Right cardiac atrium (tissue), 5 donors: ENCODE data around the gene HEPACAM. TPM values are rescaled to one million over a fixed set of nuclear protein-coding genes. Genes with fewer than 3 reads are reported as not detected.
A peak's percentile ranks its signal among the peaks of the same experiment; 100 is the strongest.

Experiments
- ATAC-seq, 2 donors: fragments of 200-7000 bp; cut with Tn5 transposase; one replicate each; pipeline versions ENCODE4 v1.8.0 to v1.9.1; 2020; ENCODE audit warnings: moderate library complexity in 2 of 2, mild to moderate bottlenecking in 1 of 2
- DNase-seq, 3 donors: peaks; one replicate each; pipeline ENCODE4 v3.0.0-alpha.2; 2020
- H3K27ac ChIP-seq: one replicate; pipeline ENCODE4 v1.5.1; 2013; ENCODE audit warnings: mild to moderate bottlenecking, low read length, control low read depth, moderate library complexity
- H3K27me3 ChIP-seq: one replicate; pipeline ENCODE4 v1.6.1; 2013; ENCODE audit not compliant: control insufficient read depth, insufficient read depth
- H3K4me1 ChIP-seq: one replicate; pipeline ENCODE4 v1.6.1; 2013; ENCODE audit warnings: low read length; ENCODE audit not compliant: control insufficient read depth, insufficient read depth
- H3K4me3 ChIP-seq: one replicate; pipeline ENCODE4 v1.5.1; 2013; ENCODE audit warnings: low read length, control low read depth
- H3K9me3 ChIP-seq: one replicate; pipeline ENCODE4 v1.6.1; 2013; ENCODE audit warnings: low read length; ENCODE audit not compliant: control insufficient read depth
- WGBS: extraction: QIAGEN DNeasy Blood & Tissue Kit; methylation state at CpG from one replicate; pipeline ENCODE4 v1.1.7; 2013; 5-methylcytosine and 5-hydroxymethylcytosine counted together
- intact Hi-C, 4 donors: fragments of 100-400 bp; cut with DNase I; formaldehyde crosslinking; loops; one replicate each; pipeline versions ENCODE4 v1.11.0 to v1.14.0; 2022 to 2023
- polyA plus RNA-seq: library from polyadenylated mRNA; stranded (reverse); fragments of 200-250 nt; gene quantifications from one replicate; pipeline ENCODE4 v1.2.3, GENCODE V29; 2013
- total RNA-seq, 4 donors: library from RNA; stranded (reverse); fragmentation: NEBNext Ultra II Directional; extraction: Animal tissue kit (Norgen Biotek cat#: 25700); gene quantifications; one replicate each; pipeline ENCODE4 v1.2.1, GENCODE V29; 2021
- donor health status: healthy with polysubstance abuse.
- donor health status: DM: no; HTN: yes; CAD: no.
- donor health status: DM: no; HTN: no; CAD: no.
- donor health status: DM: no; HTN: yes; CAD: no; lungs with severe emphysema.
- donor health status: DM: yes; HTN: yes; CAD: no.

HEPACAM gene
- total and polyA plus RNA-seq, 5 donors = 0.26 to 1.9 (median 0.38) TPM

DNA sequence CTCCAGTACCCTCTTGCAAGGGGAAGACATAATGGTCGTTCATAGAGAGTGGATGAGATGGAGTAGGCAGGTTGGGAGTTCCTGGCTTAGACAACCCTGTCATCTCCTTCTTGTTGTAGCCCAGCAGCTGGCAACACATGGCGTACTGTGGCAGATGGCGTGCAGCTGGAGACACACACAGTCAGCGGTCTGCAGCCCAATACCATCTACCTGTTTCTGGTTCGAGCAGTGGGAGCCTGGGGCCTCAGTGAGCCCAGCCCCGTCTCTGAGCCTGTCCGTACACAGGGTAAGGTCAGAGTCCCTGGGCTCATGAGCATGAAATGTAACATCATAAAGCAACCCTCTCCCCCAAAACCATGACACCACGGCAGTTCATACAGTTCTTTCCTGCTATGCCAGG is 61.9 kb downstream of the HEPACAM start:
- H3K4me1 ChIP-seq = no peaks in the 10 kb centered on the region
- ATAC-seq = no peak
- H3K27ac ChIP-seq = no peak overlapping the region
- H3K27me3 ChIP-seq = no peaks in the 10 kb centered on the region
- intact Hi-C loops = no loop called here
- no peak overlapping the region for H3K4me3 ChIP-seq
- DNase-seq = no peak
- 87% methylated on average over 8 of the region's 8 CpGs for WGBS
- no peaks in the 10 kb centered on the region for H3K9me3 ChIP-seq

GRCh38 chr11:124872741-124873140 is 63.1 kb downstream of the HEPACAM start:
- ATAC-seq = no peak
- no peak for DNase-seq
- WGBS = 23% methylated on average over 9 of the region's 9 CpGs
- Histone ChIP-seq H3K27me3 (no peaks in the 10 kb centered on the region), H3K4me1 (no peaks in the 10 kb centered on the region), H3K27ac (no peak overlapping the region), H3K4me3 (no peak overlapping the region), H3K9me3 (no peaks in the 10 kb centered on the region)
- intact Hi-C loops = no loop called here

DNA sequence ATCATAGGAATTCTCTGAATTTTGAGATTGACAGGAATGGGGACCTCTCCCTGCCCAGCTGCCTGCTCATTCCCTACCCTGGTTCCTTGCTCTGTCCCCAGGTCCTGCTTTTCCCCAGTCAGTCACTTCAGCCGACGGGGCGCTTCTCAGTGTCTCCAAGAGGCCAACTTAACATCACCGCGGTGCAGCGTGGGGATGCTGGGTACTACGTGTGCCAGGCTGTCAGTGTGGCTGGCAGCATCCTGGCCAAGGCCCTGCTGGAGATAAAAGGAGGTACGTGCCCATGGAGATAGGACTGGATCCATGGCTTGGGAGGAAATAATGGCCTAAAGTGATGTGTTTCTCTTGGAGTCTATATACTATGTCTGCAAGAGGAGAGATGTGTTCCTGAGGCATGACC is 63.6 kb downstream of the HEPACAM start:
- no peaks in the 10 kb centered on the region for H3K9me3 ChIP-seq
- DNase-seq (peak in 1 of 3 donors; percentile 39), ATAC-seq (no peak)
- H3K4me3 ChIP-seq = no peak overlapping the region
- no peaks in the 10 kb centered on the region for H3K27me3 ChIP-seq
- intact Hi-C loops = no loop called here
- H3K4me1 ChIP-seq = no peaks in the 10 kb centered on the region
- 45% methylated on average over 8 of the region's 8 CpGs for WGBS
- no peak overlapping the region for H3K27ac ChIP-seq

- DNase-seq (no peak), ATAC-seq (no peak)
- no peak overlapping the region for H3K27ac ChIP-seq
- intact Hi-C loops = no loop called here
- H3K4me1 ChIP-seq = no peaks in the 10 kb centered on the region
- H3K9me3 ChIP-seq = no peaks in the 10 kb centered on the region
- H3K4me3 ChIP-seq = no peak overlapping the region
- no peaks in the 10 kb centered on the region for H3K27me3 ChIP-seq
- WGBS = 50% methylated on average over 7 of the region's 7 CpGs
These were observed 65.4 kb downstream of the HEPACAM start for GRCh38 chr11:124870430-124870829.

DNA sequence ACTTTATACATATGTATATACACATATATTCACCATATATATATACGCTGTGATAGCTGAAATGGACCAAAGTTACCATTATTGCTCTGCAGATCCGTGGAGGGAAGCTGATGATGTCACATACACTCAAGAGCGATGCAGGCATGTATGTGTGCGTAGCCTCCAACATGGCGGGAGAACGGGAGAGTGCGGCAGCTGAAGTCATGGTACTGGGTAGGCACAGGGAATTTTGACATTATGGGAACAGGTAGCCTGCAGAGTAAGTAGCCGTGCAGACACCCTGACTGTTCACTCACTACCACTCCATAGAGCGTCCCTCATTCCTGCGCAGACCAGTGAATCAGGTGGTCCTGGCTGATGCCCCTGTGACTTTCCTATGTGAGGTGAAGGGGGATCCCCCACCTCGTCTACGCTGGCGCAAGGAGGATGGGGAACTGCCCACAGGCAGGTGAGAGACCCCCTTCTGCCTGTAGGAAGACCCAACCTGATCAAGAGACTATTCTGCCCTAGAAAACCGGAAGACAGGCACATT is 65.9 kb downstream of the HEPACAM start:
- H3K9me3 ChIP-seq = no peaks in the 10 kb centered on the region
- no peak for ATAC-seq
- no peak overlapping the region for H3K27ac ChIP-seq
- DNase-seq = no peak
- intact Hi-C loops = no loop called here
- no peaks in the 10 kb centered on the region for H3K4me1 ChIP-seq
- H3K4me3 ChIP-seq = no peak overlapping the region
- H3K27me3 ChIP-seq = no peaks in the 10 kb centered on the region
- WGBS = 50% methylated on average over 14 of the region's 14 CpGs

DNA sequence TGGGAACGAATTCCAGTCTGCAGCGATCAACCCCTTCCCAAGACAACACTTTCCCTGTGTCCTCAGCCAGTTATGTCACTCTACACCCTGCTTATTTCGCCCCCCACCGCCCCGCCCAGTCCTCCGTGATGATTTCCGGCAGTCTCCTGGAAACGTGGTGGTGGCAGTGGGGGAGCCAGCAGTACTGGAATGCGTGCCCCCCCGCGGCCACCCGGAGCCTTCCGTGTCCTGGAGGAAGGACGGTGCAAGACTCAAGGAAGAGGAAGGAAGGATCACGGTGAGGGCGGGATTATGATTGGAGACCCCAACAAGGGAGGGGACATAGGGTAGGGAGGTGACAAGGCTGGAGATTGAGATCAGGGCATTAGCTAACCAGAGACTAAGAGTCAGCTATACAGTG is 66.5 kb downstream of the HEPACAM start:
- Histone ChIP-seq H3K27ac (no peak overlapping the region), H3K4me1 (no peaks in the 10 kb centered on the region), H3K27me3 (no peaks in the 10 kb centered on the region), H3K9me3 (no peaks in the 10 kb centered on the region), H3K4me3 (no peak overlapping the region)
- intact Hi-C loops = no loop called here
- 3% methylated on average over 16 of the region's 16 CpGs for WGBS
- DNase-seq = peak in 1 of 3 donors; percentile 46
- ATAC-seq = no peak

Other genes starting within 250 kb of the HEPACAM start
- gene NRGN, start 196.1 kb downstream of the HEPACAM start, total RNA-seq = 10 to 100 TPM in 2 of 4 donors, 1 to 10 TPM in 2; 5.3 to 11.1 (median 9.0) TPM
- 16.0 TPM for gene NRGN, start 196.1 kb downstream of the HEPACAM start, polyA plus RNA-seq
- gene VSIG2, start 183.8 kb downstream of the HEPACAM start, total RNA-seq = 1 to 10 TPM in 3 of 4 donors, under 1 TPM in 1; 0.97 to 1.4 (median 1.0) TPM
- 0.43 TPM for gene VSIG2, start 183.8 kb downstream of the HEPACAM start, polyA plus RNA-seq
- gene ESAM, start 173.8 kb downstream of the HEPACAM start, total RNA-seq = 10 to 100 TPM; 31.2 to 49.8 (median 41.9) TPM
- 51.8 TPM for gene ESAM, start 173.8 kb downstream of the HEPACAM start, polyA plus RNA-seq
- gene MSANTD2, start 135.6 kb downstream of the HEPACAM start, total RNA-seq = 1 to 10 TPM; 3.5 to 6.7 (median 5.3) TPM
- 3.8 TPM for gene MSANTD2, start 135.6 kb downstream of the HEPACAM start, polyA plus RNA-seq
- gene ROBO3, start 70.6 kb downstream of the HEPACAM start, total RNA-seq = 10 to 100 TPM in 2 of 4 donors, 1 to 10 TPM in 2; 9.8 to 11.0 (median 10.2) TPM
- 15.4 TPM for gene ROBO3, start 70.6 kb downstream of the HEPACAM start, polyA plus RNA-seq
- gene ROBO4, start 38.2 kb downstream of the HEPACAM start, total RNA-seq = 10 to 100 TPM; 11.7 to 17.4 (median 15.0) TPM
- 16.8 TPM for gene ROBO4, start 38.2 kb downstream of the HEPACAM start, polyA plus RNA-seq
- not detected for gene HEPN1, start 16.8 kb downstream of the HEPACAM start, total RNA-seq
- gene HEPN1, start 16.8 kb downstream of the HEPACAM start, polyA plus RNA-seq = not detected
- under 1 TPM; 0.17 to 0.47 (median 0.33) TPM for gene CCDC15, start 18.2 kb upstream of the HEPACAM start, total RNA-seq
- 0.09 TPM for gene CCDC15, start 18.2 kb upstream of the HEPACAM start, polyA plus RNA-seq
- gene SLC37A2, start 127.3 kb upstream of the HEPACAM start, total RNA-seq = 1 to 10 TPM; 2.9 to 4.6 (median 4.3) TPM
- 0.97 TPM for gene SLC37A2, start 127.3 kb upstream of the HEPACAM start, polyA plus RNA-seq
- gene TMEM218, start 175.6 kb upstream of the HEPACAM start, total RNA-seq = 10 to 100 TPM; 11.1 to 13.2 (median 11.7) TPM
- 14.1 TPM for gene TMEM218, start 175.6 kb upstream of the HEPACAM start, polyA plus RNA-seq
- gene PKNOX2, start 228.7 kb upstream of the HEPACAM start, total RNA-seq = 10 to 100 TPM; 12.5 to 20.2 (median 18.8) TPM
- 8.1 TPM for gene PKNOX2, start 228.7 kb upstream of the HEPACAM start, polyA plus RNA-seq